ENCODE measurements around the gene ANKRD40CL. TPM values are rescaled to one million over a fixed set of nuclear protein-coding genes. Genes with fewer than 3 reads are reported as not detected.

ANKRD40CL gene
- polyA plus RNA-seq, 1 donor (not counting 4 experiments of a cell fraction or from before 2014, with no cell fraction given) = not detected

DNA sequence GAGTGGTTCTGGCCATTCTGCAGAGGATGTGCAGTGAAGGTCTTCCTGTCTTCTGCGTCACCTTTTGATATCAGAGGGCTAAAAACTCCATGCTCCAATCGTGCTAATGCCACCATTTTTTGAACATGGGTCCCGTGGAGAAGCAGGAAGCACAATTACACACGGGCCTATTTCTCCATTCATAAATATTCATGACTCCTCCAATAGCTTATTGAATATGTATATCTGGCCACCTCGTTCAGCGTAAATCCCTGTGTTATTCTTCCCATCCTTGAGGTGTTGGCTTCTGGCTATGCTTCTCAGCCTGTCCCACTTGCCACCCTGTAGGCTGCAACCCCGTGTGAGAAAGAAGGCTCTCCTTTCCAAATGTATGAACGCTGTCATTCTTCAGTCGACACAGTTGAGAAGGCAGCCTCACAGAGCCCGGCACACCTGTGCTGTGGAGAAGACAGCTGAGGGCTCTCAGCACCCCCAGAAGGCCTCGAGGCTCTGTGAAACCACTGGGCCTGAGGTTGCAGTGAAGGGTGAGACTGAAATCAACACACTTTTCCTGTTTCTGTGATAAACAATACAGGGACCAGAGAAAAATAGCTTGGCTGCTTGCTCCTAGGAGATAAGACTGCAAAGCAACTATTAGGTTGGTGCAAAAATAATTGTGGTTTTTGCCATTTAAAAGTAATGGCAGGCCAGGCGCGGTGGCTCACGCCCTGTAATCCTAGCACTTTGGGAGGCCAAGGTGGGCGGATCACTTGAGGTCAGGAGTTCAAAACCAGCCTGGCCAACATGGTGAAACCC is 4.9 kb upstream of the ANKRD40CL start:
- dilution Hi-C loops (cut with MboI; ENCODE audit: extremely low pct_ligation_motif_present, low sequenced_read_pairs) = no loop called here
- Histone ChIP-seq H3K27me3 (ENCODE audit: control insufficient read depth, extremely low read depth, insufficient read depth, low read length) (no peaks in the 10 kb centered on the region), H3K4me2 (ENCODE audit: control insufficient read depth, extremely low read depth, insufficient read depth, low read depth, low read length) (no peak overlapping the region), H4K20me1 (ENCODE audit: control insufficient read depth, extremely low read depth, insufficient read depth, low read length) (no peaks in the 10 kb centered on the region), H3K9ac (ENCODE audit: control insufficient read depth, extremely low read depth, insufficient read depth, low read length) (no peak overlapping the region), H3K27ac (ENCODE audit: control insufficient read depth, insufficient read depth, low read length) (no peak overlapping the region), H3K4me1 (ENCODE audit: control insufficient read depth, extremely low read depth, insufficient read depth, low read length) (peaks cover 5% of the 10 kb centered on the region), H3K9me1 (ENCODE audit: control insufficient read depth, extremely low read depth, insufficient read depth, low read length) (no peaks in the 10 kb centered on the region), H3K4me3 (ENCODE audit: control insufficient read depth in 2 of 3, extremely low read depth in 1 of 3, insufficient read depth in 2 of 3, low read depth in 1 of 3, low read length in 3 of 3) (no peak overlapping the region), H3K79me2 (ENCODE audit: control insufficient read depth, insufficient read depth, low read length) (no peaks in the 10 kb centered on the region), H3K9me3 (ENCODE audit: control insufficient read depth, low read depth, low read length) (no peaks in the 10 kb centered on the region), H2AFZ (ENCODE audit: control insufficient read depth, low read length) (no peak overlapping the region), H3K36me3 (ENCODE audit: control insufficient read depth in 2 of 2, extremely low read depth in 1 of 2, insufficient read depth in 2 of 2, low read length in 2 of 2) (no peaks in the 10 kb centered on the region)
- FAIRE-seq (no peak), DNase-seq (ENCODE audit: low read depth, low spot score) (no peak)
- TF ChIP-seq EZH2 (IDR thresholded peaks at IDR 0.05; ENCODE audit: low read length) = no peak
- TF ChIP-seq, protein P1, sequence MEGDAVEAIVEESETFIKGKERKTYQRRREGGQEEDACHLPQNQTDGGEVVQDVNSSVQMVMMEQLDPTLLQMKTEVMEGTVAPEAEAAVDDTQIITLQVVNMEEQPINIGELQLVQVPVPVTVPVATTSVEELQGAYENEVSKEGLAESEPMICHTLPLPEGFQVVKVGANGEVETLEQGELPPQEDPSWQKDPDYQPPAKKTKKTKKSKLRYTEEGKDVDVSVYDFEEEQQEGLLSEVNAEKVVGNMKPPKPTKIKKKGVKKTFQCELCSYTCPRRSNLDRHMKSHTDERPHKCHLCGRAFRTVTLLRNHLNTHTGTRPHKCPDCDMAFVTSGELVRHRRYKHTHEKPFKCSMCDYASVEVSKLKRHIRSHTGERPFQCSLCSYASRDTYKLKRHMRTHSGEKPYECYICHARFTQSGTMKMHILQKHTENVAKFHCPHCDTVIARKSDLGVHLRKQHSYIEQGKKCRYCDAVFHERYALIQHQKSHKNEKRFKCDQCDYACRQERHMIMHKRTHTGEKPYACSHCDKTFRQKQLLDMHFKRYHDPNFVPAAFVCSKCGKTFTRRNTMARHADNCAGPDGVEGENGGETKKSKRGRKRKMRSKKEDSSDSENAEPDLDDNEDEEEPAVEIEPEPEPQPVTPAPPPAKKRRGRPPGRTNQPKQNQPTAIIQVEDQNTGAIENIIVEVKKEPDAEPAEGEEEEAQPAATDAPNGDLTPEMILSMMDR (optimal IDR thresholded peaks at IDR 0.05 in 1 of 3, IDR thresholded peaks at IDR 0.05 in 1 of 3, conservative IDR thresholded peaks at IDR 0.05 in 1 of 3; ENCODE audit: extremely low read depth in 1 of 3, insufficient read depth in 2 of 3, low read length in 3 of 3) = no peak

DNA sequence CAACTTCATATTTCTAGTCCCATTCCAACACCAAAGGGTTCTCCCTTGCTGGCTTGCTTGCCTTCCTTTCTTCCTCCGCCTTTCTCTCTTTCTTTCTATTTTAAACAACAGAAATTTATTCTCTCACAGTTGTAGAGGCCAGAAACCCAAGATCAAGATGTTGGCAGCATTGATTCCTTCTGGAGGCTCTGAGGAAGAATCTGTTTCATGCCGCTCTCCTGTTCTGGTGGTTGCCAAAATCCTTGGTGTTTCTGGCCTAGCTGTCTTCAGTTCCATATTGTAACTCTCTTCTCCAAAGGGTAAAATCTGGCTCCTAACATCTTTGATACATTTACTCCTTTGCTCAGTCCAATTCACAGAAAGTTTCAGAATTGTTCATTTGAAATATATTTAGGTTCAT is 3.0 kb upstream of the ANKRD40CL start:
- peaks cover 5% of the 10 kb centered on the region for H3K4me1 ChIP-seq (ENCODE audit: control insufficient read depth, extremely low read depth, insufficient read depth, low read length)
- no peaks in the 10 kb centered on the region for H3K27me3 ChIP-seq (ENCODE audit: control insufficient read depth, extremely low read depth, insufficient read depth, low read length)
- no peak for FAIRE-seq
- TF ChIP-seq EZH2 (IDR thresholded peaks at IDR 0.05; ENCODE audit: low read length) = no peak
- TF ChIP-seq, protein P1 (optimal IDR thresholded peaks at IDR 0.05 in 1 of 3, IDR thresholded peaks at IDR 0.05 in 1 of 3, conservative IDR thresholded peaks at IDR 0.05 in 1 of 3; ENCODE audit: extremely low read depth in 1 of 3, insufficient read depth in 2 of 3, low read length in 3 of 3) = no peak
- no peaks in the 10 kb centered on the region for H4K20me1 ChIP-seq (ENCODE audit: control insufficient read depth, extremely low read depth, insufficient read depth, low read length)
- H3K4me2 ChIP-seq (ENCODE audit: control insufficient read depth, extremely low read depth, insufficient read depth, low read depth, low read length) = no peak overlapping the region
- H3K9me1 ChIP-seq (ENCODE audit: control insufficient read depth, extremely low read depth, insufficient read depth, low read length) = no peaks in the 10 kb centered on the region
- no peak overlapping the region for H3K27ac ChIP-seq (ENCODE audit: control insufficient read depth, insufficient read depth, low read length)
- H3K79me2 ChIP-seq (ENCODE audit: control insufficient read depth, insufficient read depth, low read length) = no peaks in the 10 kb centered on the region
- H3K36me3 ChIP-seq (ENCODE audit: control insufficient read depth in 2 of 2, extremely low read depth in 1 of 2, insufficient read depth in 2 of 2, low read length in 2 of 2) = no peaks in the 10 kb centered on the region
- H2AFZ ChIP-seq (ENCODE audit: control insufficient read depth, low read length) = no peak overlapping the region
- dilution Hi-C loops (cut with MboI; ENCODE audit: extremely low pct_ligation_motif_present, low sequenced_read_pairs) = no loop called here
- H3K9me3 ChIP-seq (ENCODE audit: control insufficient read depth, low read depth, low read length) = no peaks in the 10 kb centered on the region
- DNase-seq (ENCODE audit: low read depth, low spot score) = no peak
- no peak overlapping the region for H3K9ac ChIP-seq (ENCODE audit: control insufficient read depth, extremely low read depth, insufficient read depth, low read length)
- H3K4me3 ChIP-seq (ENCODE audit: control insufficient read depth in 2 of 3, extremely low read depth in 1 of 3, insufficient read depth in 2 of 3, low read depth in 1 of 3, low read length in 3 of 3) = no peak overlapping the region
